HG03103 (cell line): ENCODE measurements around the gene FHIP1A.
A peak's percentile ranks its signal among the peaks of the same experiment; 100 is the strongest.
"Not testable (repeated sequence)": the region's sequence is repeated elsewhere in the genome, so short reads cannot be mapped to it uniquely, and the experiment has no call there.

Experiments
- ATAC-seq: cut with Tn5 transposase; IDR thresholded peaks from one replicate; pipeline ENCODE4 v1.9.1; 2021; ENCODE audit warnings: low read depth; ENCODE audit not compliant: unreplicated experiment

The FHIP1A gene

GRCh38 chr4:151408630-151409469 is at the start of gene FHIP1A:
Gene FHIP1A (plus strand): TSS chr4:151409176. CDS start chr4:151566260, 157,084 bp downstream.
- ATAC-seq, result peak; percentile 78

DNA sequence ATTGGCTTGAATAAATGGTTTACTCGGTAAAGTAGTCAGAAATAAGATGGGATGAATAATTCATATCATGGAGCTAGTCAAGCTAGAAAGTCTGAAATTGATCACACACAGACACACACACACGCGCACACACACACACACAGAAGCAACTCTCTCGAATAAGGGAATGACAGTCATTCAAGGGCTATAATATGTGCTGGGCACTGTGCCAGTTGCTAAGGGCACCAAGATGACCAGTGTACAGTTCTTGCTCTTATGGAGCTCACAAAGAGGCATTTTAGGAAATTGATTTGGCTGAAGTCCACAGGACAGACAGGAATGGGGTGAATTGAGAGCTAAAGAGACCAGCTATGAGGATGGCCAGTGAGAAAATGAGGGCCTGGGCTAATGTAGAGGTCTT is 49.4 kb upstream of the FHIP1A start:
- ATAC-seq, result no peak

DNA sequence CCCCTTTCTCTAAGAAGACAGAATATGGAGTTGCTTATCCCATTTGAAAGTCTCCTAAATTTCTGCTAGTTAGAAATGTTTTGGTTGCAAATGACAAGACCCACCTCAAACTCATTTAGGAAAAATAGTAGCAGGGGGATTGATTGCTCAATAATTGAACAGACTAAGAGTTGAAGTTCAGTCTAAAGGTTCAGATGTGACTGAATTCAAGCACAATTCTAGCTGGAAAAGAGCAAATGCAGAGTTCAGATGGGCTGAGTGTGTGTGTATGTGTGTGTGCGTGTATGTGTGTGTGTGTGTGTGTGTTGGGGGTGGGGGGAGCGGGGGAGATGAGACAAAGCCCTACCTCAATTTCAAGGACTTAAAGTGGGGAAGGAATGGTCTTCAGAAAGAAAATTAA is 47.9 kb upstream of the FHIP1A start:
- no peak for ATAC-seq

DNA sequence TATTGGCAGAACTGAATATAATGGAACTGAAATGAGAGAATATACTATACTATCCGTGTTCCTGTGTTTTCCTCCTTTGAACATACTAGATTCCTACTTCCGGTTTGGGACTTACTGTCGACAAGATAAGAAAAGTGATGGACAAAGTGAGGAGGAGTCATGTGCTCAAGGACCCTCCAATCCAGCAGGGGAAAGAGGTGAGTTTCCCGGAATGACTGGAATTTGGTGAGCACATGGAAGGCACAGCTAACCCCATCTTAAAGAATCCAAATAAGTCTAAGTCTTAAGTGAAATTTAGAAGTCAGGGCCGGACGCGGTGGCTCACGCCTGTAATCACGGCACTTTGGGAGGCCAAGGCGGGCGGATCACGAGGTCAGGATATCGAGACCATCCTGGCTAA is 47.0 kb upstream of the FHIP1A start:
- no peak for ATAC-seq

GRCh38 chr4:151362404-151363164 is 46.4 kb upstream of the FHIP1A start:
- peak; percentile 99 for ATAC-seq

DNA sequence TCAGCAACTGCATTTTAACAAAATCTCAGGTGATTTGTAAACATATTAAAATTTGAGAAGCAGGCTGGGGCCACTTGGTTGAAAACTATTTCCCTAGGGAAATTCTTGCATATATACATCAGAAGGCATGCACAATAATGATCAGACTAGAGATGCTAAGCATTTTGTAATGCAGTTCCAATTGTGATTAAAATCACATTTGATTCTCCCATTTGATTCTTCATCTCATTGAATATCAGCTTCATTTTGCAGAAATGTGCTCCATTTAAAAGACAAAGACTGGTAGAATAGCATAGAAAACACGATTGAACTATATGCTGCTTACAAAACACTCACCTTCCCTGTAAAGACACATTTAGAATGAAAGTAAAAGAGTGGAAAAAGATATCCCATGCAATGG is 32.4 kb upstream of the FHIP1A start:
- no peak for ATAC-seq

- no peak for ATAC-seq
These were observed 19.7 kb upstream of the FHIP1A start for GRCh38 chr4:151389311-151389710.

- ATAC-seq, result not testable (repeated sequence)
These were observed 19.2 kb upstream of the FHIP1A start for GRCh38 chr4:151389799-151390198.

GRCh38 chr4:151395873-151396272 is 13.1 kb upstream of the FHIP1A start:
- no peak for ATAC-seq

DNA sequence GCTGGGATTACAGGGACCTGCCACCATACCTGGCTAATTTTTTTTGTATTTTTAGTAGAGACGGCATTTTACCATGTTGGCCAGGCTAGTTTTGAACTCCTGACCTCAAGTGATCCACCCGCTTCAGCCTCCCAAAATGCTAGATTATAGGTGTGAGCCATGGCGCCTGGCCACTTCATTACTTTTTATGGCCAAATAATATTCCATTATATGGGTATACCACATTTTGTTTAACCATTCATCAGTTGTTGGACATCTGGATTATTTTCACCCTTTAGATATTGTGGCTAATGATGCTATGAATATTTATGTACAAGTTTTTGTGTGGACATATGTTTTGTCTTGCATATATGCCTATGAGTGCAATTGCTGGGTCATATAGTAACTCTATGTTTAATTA is 8.6 kb upstream of the FHIP1A start:
- no peak for ATAC-seq

- ATAC-seq, result no peak
These were observed 7.2 kb upstream of the FHIP1A start for GRCh38 chr4:151401739-151402138.

GRCh38 chr4:151402145-151402865 is 6.7 kb upstream of the FHIP1A start:
- ATAC-seq, result no peak

- ATAC-seq, result no peak
These were observed 5.3 kb upstream of the FHIP1A start for GRCh38 chr4:151403656-151404055.

GRCh38 chr4:151404802-151405201 is 4.2 kb upstream of the FHIP1A start:
- not testable (repeated sequence) for ATAC-seq

DNA sequence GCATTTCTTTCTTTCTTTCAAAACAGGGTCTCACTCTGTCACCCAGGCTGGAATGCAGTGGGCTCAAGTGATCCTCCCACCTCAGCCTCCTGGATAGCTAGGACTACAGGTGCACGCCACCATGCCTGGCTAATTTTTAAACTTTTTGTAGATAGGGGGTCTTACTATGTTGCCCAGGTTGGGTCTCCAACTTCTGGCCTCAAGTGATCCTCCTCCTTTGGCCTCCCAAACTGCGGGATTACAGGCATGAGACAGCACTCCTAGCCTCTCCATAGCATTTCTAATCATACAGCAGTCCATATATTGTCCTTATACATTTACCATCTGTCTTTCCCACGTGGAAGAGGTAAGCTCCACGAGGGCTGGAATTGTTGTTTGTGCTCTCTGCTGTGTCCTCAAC is 2.0 kb upstream of the FHIP1A start:
- no peak for ATAC-seq

- peak; percentile 74 for ATAC-seq
These were observed 1.3 kb upstream of the FHIP1A start for GRCh38 chr4:151407466-151408379.

- ATAC-seq, result no peak
These were observed 671 bp upstream of the FHIP1A start for GRCh38 chr4:151408380-151408629.

- ATAC-seq, result no peak
These were observed 716 bp downstream of the FHIP1A start for GRCh38 chr4:151409470-151410313.

DNA sequence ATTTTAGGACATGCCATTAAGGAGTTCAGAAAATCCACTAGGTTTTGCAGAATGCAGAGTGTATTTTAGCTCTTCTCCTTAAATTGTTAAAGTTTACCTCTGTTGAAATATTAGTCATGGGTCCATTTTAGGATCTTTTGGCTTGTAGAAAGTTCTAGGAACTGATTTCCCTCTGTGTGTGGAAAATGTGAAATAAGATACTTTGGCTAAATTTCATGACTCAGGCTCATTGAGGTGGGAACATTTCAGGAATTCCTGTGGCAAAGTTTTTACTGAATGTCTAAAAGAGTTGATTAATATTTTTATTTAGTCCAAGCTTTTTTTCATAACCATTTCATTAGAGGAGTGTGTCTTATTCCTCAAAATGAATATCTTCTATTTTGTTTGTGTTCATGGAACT is 7.0 kb downstream of the FHIP1A start:
- no peak for ATAC-seq
